CD4-positive, alpha-beta T cell treated with Interleukin-1 beta for 1 hour (primary cell): ENCODE results near the gene DGKH.
A peak's percentile ranks its signal among the peaks of the same experiment; 100 is the strongest.

Experiments
- DNase-seq, 2 donors: peaks; one replicate each; pipeline ENCODE4 v3.0.0-alpha.2; 2020 to 2022

DGKH gene

GRCh38 chr13:42048342-42048683, at the start of gene DGKH:
Gene DGKH, plus strand, starts transcription at chr13:42048648. Its CDS starts 126 bp downstream, at chr13:42048774.
- no peak for DNase-seq

GRCh38 chr13:42000846-42001245, 47.6 kb upstream of the DGKH start:
- no peak for DNase-seq

- DNase-seq, result no peak
These were observed 46.9 kb upstream of the DGKH start for GRCh38 chr13:42001580-42001979.

- no peak for DNase-seq
These were observed 46.4 kb upstream of the DGKH start for GRCh38 chr13:42002066-42002465.

GRCh38 chr13:42007844-42008243, 40.6 kb upstream of the DGKH start:
- DNase-seq, result no peak

GRCh38 chr13:42009057-42009456, 39.4 kb upstream of the DGKH start:
- DNase-seq, result no peak

- DNase-seq, result no peak
These were observed 36.7 kb upstream of the DGKH start for GRCh38 chr13:42011601-42012350.

GRCh38 chr13:42014119-42014518, 34.3 kb upstream of the DGKH start:
- DNase-seq, result no peak

- no peak for DNase-seq
These were observed 31.2 kb upstream of the DGKH start for GRCh38 chr13:42017264-42017663.

GRCh38 chr13:42021851-42022250, 26.6 kb upstream of the DGKH start:
- DNase-seq, result no peak

GRCh38 chr13:42022336-42022735, 26.1 kb upstream of the DGKH start:
- no peak for DNase-seq

GRCh38 chr13:42022796-42023493, 25.5 kb upstream of the DGKH start:
- DNase-seq, result no peak

- DNase-seq, result no peak
These were observed 21.2 kb upstream of the DGKH start for GRCh38 chr13:42027286-42027685.

GRCh38 chr13:42028113-42028799, 20.2 kb upstream of the DGKH start:
- no peak for DNase-seq

- no peak for DNase-seq
These were observed 12.4 kb upstream of the DGKH start for GRCh38 chr13:42035905-42036521.

- no peak for DNase-seq
These were observed 11.7 kb upstream of the DGKH start for GRCh38 chr13:42036711-42037110.

- no peak for DNase-seq
These were observed 9.6 kb upstream of the DGKH start for GRCh38 chr13:42038661-42039456.

- peak in 1 of 2 donors; percentile 21 for DNase-seq
These were observed 8.9 kb upstream of the DGKH start for GRCh38 chr13:42039457-42039945.

- peak; percentile 88 to 91 for DNase-seq
These were observed 8.3 kb upstream of the DGKH start for GRCh38 chr13:42039946-42040729.

- DNase-seq, result no peak
These were observed 7.8 kb upstream of the DGKH start for GRCh38 chr13:42040730-42041010.

- DNase-seq, result peak; percentile 12 to 22
These were observed 7.3 kb upstream of the DGKH start for GRCh38 chr13:42041011-42041683.
